Fibroblast of lung (primary cell): ENCODE data around the gene PPM1K. TPM values are rescaled to one million over a fixed set of nuclear protein-coding genes. Genes with fewer than 3 reads are reported as not detected.

Source experiments
- DNase-seq, 2 donors: peaks; one replicate each; pipeline versions ENCODE4 v3.0.0 to v3.0.0-alpha.2; 2010; ENCODE audit warnings: low read depth in 2 of 2
- H2AFZ ChIP-seq: 2 replicates; pipeline ENCODE4 v1.5.1; 2012; ENCODE audit warnings: low read length, control low read depth, inconsistent platforms
- H3K27ac ChIP-seq: 2 replicates; pipeline ENCODE4 v1.5.1; 2011; ENCODE audit warnings: low read length, control low read depth; ENCODE audit not compliant: insufficient read depth
- H3K27me3 ChIP-seq: 2 replicates; pipeline ENCODE4 v1.5.1; 2011; ENCODE audit warnings: mild to moderate bottlenecking, low read length; ENCODE audit not compliant: control insufficient read depth, insufficient read depth
- H3K36me3 ChIP-seq: 2 replicates; pipeline ENCODE4 v1.5.1; 2011; ENCODE audit warnings: low read length; ENCODE audit not compliant: control insufficient read depth, insufficient read depth
- H3K4me1 ChIP-seq: 2 replicates; pipeline ENCODE4 v1.5.1; 2011; ENCODE audit warnings: low read length; ENCODE audit not compliant: control insufficient read depth, insufficient read depth; ENCODE audit errors: extremely low read depth
- H3K4me2 ChIP-seq: 2 replicates; pipeline ENCODE4 v1.5.1; 2011; ENCODE audit warnings: low read length, control low read depth; ENCODE audit not compliant: insufficient read depth; ENCODE audit errors: extremely low read depth
- H3K4me3 ChIP-seq, 4 experiments: fragments of 200-600 bp in 1 of 4; sonication (generic) in 1 of 4; replicated peaks in 1 of 4; 2 replicates each; pipeline ENCODE4 v1.5.1; 2011 to 2016; ENCODE audit warnings: low read length in 4 of 4, low read depth in 3 of 4, mild to moderate bottlenecking in 3 of 4, control low read depth in 2 of 4, inconsistent platforms in 1 of 4, mixed read lengths in 1 of 4; ENCODE audit not compliant: insufficient read depth in 1 of 4; ENCODE audit errors: control extremely low read depth in 1 of 4
- H3K79me2 ChIP-seq: 2 replicates; pipeline ENCODE4 v1.5.1; 2012; ENCODE audit warnings: mild to moderate bottlenecking, low read length, inconsistent platforms; ENCODE audit not compliant: control insufficient read depth, insufficient read depth
- H3K9ac ChIP-seq: 2 replicates; pipeline ENCODE4 v1.5.1; 2011; ENCODE audit warnings: mild to moderate bottlenecking, low read length, control low read depth; ENCODE audit not compliant: insufficient read depth
- H3K9me3 ChIP-seq: 2 replicates; pipeline ENCODE4 v1.5.1; 2012; ENCODE audit warnings: low read depth, low read length; ENCODE audit not compliant: control insufficient read depth, insufficient read depth
- H4K20me1 ChIP-seq: 2 replicates; pipeline ENCODE4 v1.5.1; 2011; ENCODE audit warnings: low read length; ENCODE audit not compliant: control insufficient read depth, insufficient read depth; ENCODE audit errors: extremely low read depth
- CTCF ChIP-seq, 2 donors: IDR thresholded peaks in 1 of 2; conservative IDR thresholded peaks in 1 of 2; 1 replicate in 1 of 2; 2 replicates in 1 of 2; pipeline ENCODE4 v1.5.1; 2011 to 2012; ENCODE audit warnings: low read length in 2 of 2, control low read depth in 1 of 2, inconsistent platforms in 1 of 2, low read depth in 1 of 2, mild to moderate bottlenecking in 1 of 2
- EZH2 ChIP-seq: IDR thresholded peaks from 2 replicates; pipeline ENCODE4 v1.5.1; 2012; ENCODE audit warnings: low read length, control low read depth, mild to moderate bottlenecking; ENCODE audit errors: missing control alignments
- polyA plus RNA-seq, 2 donors: library from polyadenylated mRNA; depleted of rRNA in 1 of 2; stranded (reverse) in 1 of 2; unstranded in 1 of 2; fragments of >200 nt; gene quantifications; 2 replicates each; pipeline ENCODE4 v1.2.1, GENCODE V29; 2011 to 2012; ENCODE audit warnings: missing spikeins in 1 of 2
- total RNA-seq: library from RNA; depleted of rRNA; stranded (reverse); fragments of >200 nt; gene quantifications from 2 replicates; pipeline ENCODE4 v1.2.1, GENCODE V29; 2014

Gene PPM1K
- total and polyA plus RNA-seq, 2 donors (not counting 1 experiment from before 2014, with no cell fraction given): 14.4 to 18.0 TPM

GRCh38 chr4:88257726-88258125 lies 26.6 kb downstream of the PPM1K start:
- no peak overlapping the region for H3K4me2 ChIP-seq
- no peak overlapping the region for H3K27ac ChIP-seq
- no peak overlapping the region for H3K9ac ChIP-seq
- H3K9me3 ChIP-seq: no peaks in the 10 kb centered on the region
- no peaks in the 10 kb centered on the region for H3K36me3 ChIP-seq
- no peaks in the 10 kb centered on the region for H3K79me2 ChIP-seq
- no peak for DNase-seq
- no peak for TF ChIP-seq CTCF (conservative IDR thresholded peaks at IDR 0.05 in 1 of 2, IDR thresholded peaks at IDR 0.05 in 1 of 2; ENCODE audit: low read depth in 1 of 2, low read length in 2 of 2)
- no peak for TF ChIP-seq EZH2
- no peak overlapping the region for H3K4me3 ChIP-seq
- H3K4me1 ChIP-seq: no peaks in the 10 kb centered on the region
- H3K27me3 ChIP-seq: no peaks in the 10 kb centered on the region
- H2AFZ ChIP-seq: no peak overlapping the region
- H4K20me1 ChIP-seq: no peaks in the 10 kb centered on the region

GRCh38 chr4:88255111-88255510 lies 29.2 kb downstream of the PPM1K start:
- Histone ChIP-seq H3K79me2 (no peaks in the 10 kb centered on the region), H3K4me2 (no peak overlapping the region), H3K27ac (no peak overlapping the region), H3K4me1 (no peaks in the 10 kb centered on the region), H3K36me3 (no peaks in the 10 kb centered on the region), H3K9ac (no peak overlapping the region), H2AFZ (no peak overlapping the region), H3K4me3 (no peak overlapping the region), H3K9me3 (no peaks in the 10 kb centered on the region), H4K20me1 (no peaks in the 10 kb centered on the region), H3K27me3 (no peaks in the 10 kb centered on the region)
- no peak for DNase-seq
- TF ChIP-seq EZH2 (no peak), CTCF (conservative IDR thresholded peaks at IDR 0.05 in 1 of 2, IDR thresholded peaks at IDR 0.05 in 1 of 2; ENCODE audit: low read depth in 1 of 2, low read length in 2 of 2) (no peak)

GRCh38 chr4:88251924-88252323 lies 32.4 kb downstream of the PPM1K start:
- no peak for DNase-seq
- Histone ChIP-seq H4K20me1 (no peaks in the 10 kb centered on the region), H3K27me3 (no peaks in the 10 kb centered on the region), H3K4me1 (no peaks in the 10 kb centered on the region), H3K79me2 (no peaks in the 10 kb centered on the region), H3K9me3 (no peaks in the 10 kb centered on the region), H3K4me2 (no peak overlapping the region), H2AFZ (no peak overlapping the region), H3K36me3 (no peaks in the 10 kb centered on the region), H3K4me3 (no peak overlapping the region), H3K9ac (no peak overlapping the region), H3K27ac (no peak overlapping the region)
- TF ChIP-seq EZH2 (no peak), CTCF (conservative IDR thresholded peaks at IDR 0.05 in 1 of 2, IDR thresholded peaks at IDR 0.05 in 1 of 2; ENCODE audit: low read depth in 1 of 2, low read length in 2 of 2) (no peak)
